IPS-20b (cell line): ENCODE data around the gene ITGB4.
A peak's percentile ranks its signal among the peaks of the same experiment; 100 is the strongest.

ENCODE experiments used
- H3K27ac ChIP-seq: one replicate; pipeline ENCODE4 v1.5.1; 2013; ENCODE audit warnings: low read length
- H3K27me3 ChIP-seq: 2 replicates; pipeline ENCODE4 v1.6.1; 2013; ENCODE audit warnings: mild to moderate bottlenecking, low read length, inconsistent platforms; ENCODE audit not compliant: insufficient read depth
- H3K36me3 ChIP-seq: 2 replicates; pipeline ENCODE4 v1.6.1; 2013; ENCODE audit warnings: low read depth, mild to moderate bottlenecking, inconsistent platforms, low read length, moderate library complexity; ENCODE audit not compliant: insufficient read depth
- H3K4me1 ChIP-seq: 2 replicates; pipeline ENCODE4 v1.6.1; 2013; ENCODE audit warnings: mild to moderate bottlenecking, control low read depth, inconsistent platforms, low read length, moderate library complexity; ENCODE audit not compliant: insufficient read depth
- H3K4me3 ChIP-seq: 2 replicates; pipeline ENCODE4 v1.5.1; 2013; ENCODE audit warnings: mild to moderate bottlenecking, low read length, inconsistent platforms
- H3K9ac ChIP-seq: 2 replicates; pipeline ENCODE4 v1.6.1; 2013; ENCODE audit warnings: low read depth, mild to moderate bottlenecking, inconsistent platforms, low read length, moderate library complexity
- H3K9me3 ChIP-seq: 2 replicates; pipeline ENCODE4 v1.6.1; 2013; ENCODE audit warnings: mild to moderate bottlenecking, low read depth, low read length, inconsistent platforms; ENCODE audit not compliant: insufficient read depth

Gene ITGB4

DNA sequence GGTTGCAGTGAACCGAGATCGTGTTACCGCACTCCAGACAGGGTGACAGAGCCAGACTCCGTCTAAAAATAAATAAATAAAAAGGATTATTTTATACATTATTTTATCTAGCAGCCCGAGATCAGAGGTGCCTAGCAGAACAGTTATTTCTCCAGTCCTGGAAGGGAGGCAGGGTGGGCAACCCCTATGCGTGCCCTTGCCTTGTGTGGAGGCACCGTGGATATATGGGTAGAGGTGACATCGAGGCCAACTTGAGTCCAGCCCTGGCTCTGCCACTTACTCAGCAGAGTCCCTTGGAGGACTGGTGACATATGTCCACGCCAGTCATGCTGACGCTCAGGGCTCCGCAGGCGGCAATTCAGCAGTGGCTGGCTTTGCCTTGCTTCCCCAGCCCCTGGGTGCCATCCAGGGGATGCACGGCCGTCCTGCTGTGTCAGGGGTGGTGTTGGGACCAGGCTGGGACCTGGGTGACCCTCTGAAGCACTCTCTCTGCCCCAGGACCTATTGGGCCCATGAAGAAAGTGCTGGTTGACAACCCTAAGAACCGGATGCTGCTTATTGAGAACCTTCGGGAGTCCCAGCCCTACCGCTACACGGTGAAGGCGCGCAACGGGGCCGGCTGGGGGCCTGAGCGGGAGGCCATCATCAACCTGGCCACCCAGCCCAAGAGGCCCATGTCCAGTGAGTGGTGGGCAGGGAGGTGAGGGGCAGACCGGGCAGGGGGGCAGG lies 30.6 kb downstream of the ITGB4 start:
- no peaks in the 10 kb centered on the region for H3K9me3 ChIP-seq
- peaks cover 20% of the 10 kb centered on the region; the same call in 1 of the 2 replicates for H3K27me3 ChIP-seq
- no peaks in the 10 kb centered on the region for H3K4me1 ChIP-seq
- no peak overlapping the region for H3K9ac ChIP-seq
- no peak overlapping the region for H3K27ac ChIP-seq
- H3K4me3 ChIP-seq = no peak overlapping the region
- H3K36me3 ChIP-seq = no peaks in the 10 kb centered on the region

GRCh38 chr17:75752405-75752709 lies 31.1 kb downstream of the ITGB4 start:
- Histone ChIP-seq H3K36me3 (no peaks in the 10 kb centered on the region), H3K9ac (no peak overlapping the region), H3K27me3 (peaks cover 20% of the 10 kb centered on the region; the same call in 1 of the 2 replicates), H3K4me1 (no peaks in the 10 kb centered on the region), H3K9me3 (no peaks in the 10 kb centered on the region), H3K4me3 (no peak overlapping the region), H3K27ac (no peak overlapping the region)

GRCh38 chr17:75752802-75753513 lies 31.7 kb downstream of the ITGB4 start:
- H3K4me1 ChIP-seq = no peaks in the 10 kb centered on the region
- no peaks in the 10 kb centered on the region for H3K9me3 ChIP-seq
- H3K27me3 ChIP-seq = peaks cover 20% of the 10 kb centered on the region; the same call in 1 of the 2 replicates
- H3K4me3 ChIP-seq = peak overlapping the region; percentile 39; the same call in 1 of the 2 replicates
- no peaks in the 10 kb centered on the region for H3K36me3 ChIP-seq
- no peak overlapping the region for H3K27ac ChIP-seq
- no peak overlapping the region; the same call in 1 of the 2 replicates for H3K9ac ChIP-seq

DNA sequence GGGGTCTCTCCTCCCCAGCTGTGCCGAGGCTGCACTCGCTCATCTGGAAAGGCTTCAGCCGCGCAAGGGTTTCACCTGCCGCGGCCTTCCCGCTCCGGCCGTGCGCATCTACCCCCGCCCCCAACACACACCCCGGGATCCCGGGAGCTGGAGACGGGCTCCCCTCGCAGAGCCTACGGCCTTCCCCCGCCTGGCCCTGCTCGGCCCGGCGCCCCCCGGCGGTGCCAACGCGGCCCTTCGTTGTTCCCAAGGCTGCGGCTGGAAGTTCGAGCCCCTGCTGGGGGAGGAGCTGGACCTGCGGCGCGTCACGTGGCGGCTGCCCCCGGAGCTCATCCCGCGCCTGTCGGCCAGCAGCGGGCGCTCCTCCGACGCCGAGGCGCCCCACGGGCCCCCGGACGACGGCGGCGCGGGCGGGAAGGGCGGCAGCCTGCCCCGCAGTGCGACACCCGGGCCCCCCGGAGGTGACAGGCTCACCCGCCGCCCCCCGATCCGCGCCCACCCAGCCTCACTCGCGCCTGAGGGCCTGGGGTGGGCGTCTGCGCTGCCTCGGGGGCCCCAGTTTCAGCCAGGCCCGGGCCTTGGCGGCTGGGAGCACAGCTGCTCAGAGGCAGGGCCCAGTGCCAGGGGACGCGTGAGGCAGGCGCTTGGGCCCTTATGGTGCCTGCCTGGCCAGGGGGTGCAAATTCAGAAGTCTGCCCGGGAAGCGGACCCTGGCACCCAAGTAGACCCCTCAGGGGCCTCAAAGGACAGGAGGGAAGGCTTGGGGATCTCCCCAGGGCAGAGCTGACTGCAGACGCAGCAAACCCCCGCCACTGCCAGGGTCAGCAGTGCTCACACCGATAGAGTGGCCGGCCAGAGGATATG lies 32.5 kb downstream of the ITGB4 start:
- Histone ChIP-seq H3K27ac (no peak overlapping the region), H3K4me3 (peak overlapping the region; percentile 39; the same call in 1 of the 2 replicates), H3K36me3 (no peaks in the 10 kb centered on the region), H3K27me3 (peaks cover 20% of the 10 kb centered on the region; the same call in 1 of the 2 replicates), H3K9ac (no peak overlapping the region; the same call in 1 of the 2 replicates), H3K9me3 (no peaks in the 10 kb centered on the region), H3K4me1 (no peaks in the 10 kb centered on the region)

- no peaks in the 10 kb centered on the region for H3K36me3 ChIP-seq
- no peak overlapping the region for H3K4me3 ChIP-seq
- H3K27ac ChIP-seq = no peak overlapping the region
- no peaks in the 10 kb centered on the region for H3K9me3 ChIP-seq
- H3K4me1 ChIP-seq = no peaks in the 10 kb centered on the region
- peaks cover 20% of the 10 kb centered on the region; the same call in 1 of the 2 replicates for H3K27me3 ChIP-seq
- no peak overlapping the region for H3K9ac ChIP-seq
Observed at GRCh38 chr17:75754378-75755204, 33.3 kb downstream of the ITGB4 start.

GRCh38 chr17:75755205-75755901 lies 34.1 kb downstream of the ITGB4 start:
- Histone ChIP-seq H3K4me1 (no peaks in the 10 kb centered on the region), H3K9ac (no peak overlapping the region), H3K4me3 (no peak overlapping the region)

DNA sequence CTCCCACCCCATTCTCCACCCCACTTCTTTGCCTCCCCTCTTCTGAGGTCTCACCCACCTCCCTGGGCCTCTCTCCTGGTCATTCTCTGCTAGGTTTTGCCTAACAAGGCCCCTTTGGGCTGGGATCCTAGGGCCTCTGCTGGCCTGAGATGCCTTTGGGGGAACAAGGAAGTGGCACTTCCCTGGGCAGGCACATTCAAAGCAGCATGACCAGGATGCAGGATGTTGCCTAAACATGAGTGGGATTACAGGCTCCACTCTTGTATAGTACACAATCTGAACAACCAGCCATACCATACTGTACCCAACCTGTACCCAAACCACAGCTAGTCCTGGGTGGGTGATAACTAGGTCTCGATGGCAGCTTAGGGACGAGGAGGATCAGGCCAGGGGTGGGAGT lies 34.7 kb downstream of the ITGB4 start:
- Histone ChIP-seq H3K27me3 (peaks cover 20% of the 10 kb centered on the region; the same call in 1 of the 2 replicates), H3K36me3 (no peaks in the 10 kb centered on the region), H3K4me3 (no peak overlapping the region), H3K9me3 (no peaks in the 10 kb centered on the region), H3K27ac (no peak overlapping the region), H3K4me1 (no peaks in the 10 kb centered on the region), H3K9ac (no peak overlapping the region)

More at GRCh38 chr17:75755205-75755901, 34.1 kb downstream of the ITGB4 start:
- H3K27ac ChIP-seq = no peak overlapping the region
- H3K36me3 ChIP-seq = no peaks in the 10 kb centered on the region
- H3K27me3 ChIP-seq = peaks cover 20% of the 10 kb centered on the region; the same call in 1 of the 2 replicates
- H3K9me3 ChIP-seq = no peaks in the 10 kb centered on the region

GRCh38 chr17:75756451-75757085 lies 35.3 kb downstream of the ITGB4 start:
- Histone ChIP-seq H3K9ac (no peak overlapping the region), H3K27me3 (peaks cover 20% of the 10 kb centered on the region; the same call in 1 of the 2 replicates), H3K36me3 (no peaks in the 10 kb centered on the region), H3K9me3 (no peaks in the 10 kb centered on the region), H3K4me3 (no peak overlapping the region), H3K4me1 (no peaks in the 10 kb centered on the region), H3K27ac (no peak overlapping the region)

- Histone ChIP-seq H3K27ac (no peak overlapping the region), H3K4me3 (no peak overlapping the region), H3K4me1 (no peaks in the 10 kb centered on the region), H3K36me3 (no peaks in the 10 kb centered on the region), H3K9ac (no peak overlapping the region), H3K9me3 (no peaks in the 10 kb centered on the region), H3K27me3 (peaks cover 20% of the 10 kb centered on the region; the same call in 1 of the 2 replicates)
Observed at GRCh38 chr17:75757086-75757681, 35.9 kb downstream of the ITGB4 start.
